SK-N-SH (cell line): ENCODE measurements around the gene ZNF277. TPM values are rescaled to one million over a fixed set of nuclear protein-coding genes. Genes with fewer than 3 reads are reported as not detected.
"Not testable (repeated sequence)": the region's sequence is repeated elsewhere in the genome, so short reads cannot be mapped to it uniquely, and the experiment has no call there.

ENCODE experiments used
- CTCF ChIA-PET: fragments of 300-600, 350-600 bp; formaldehyde crosslinking; extraction: SDS; loops from one replicate; lab custom pipeline; 2021; lab: Yijun Ruan, JAX
- POLR2A ChIA-PET: fragments of 350-600 bp; sonication (Branson Sonifier 250); formaldehyde crosslinking; extraction: SDS; loops from one replicate; lab custom pipeline; 2020; ENCODE audit warnings: antibody characterized with exemption, inconsistent platforms; lab: Yijun Ruan, JAX
- DNase-seq: peaks from one replicate; pipeline ENCODE4 v3.0.0; 2012
- H2AFZ ChIP-seq: fragments of 200-600 bp; sonication (generic); 2 replicates; pipeline ENCODE4 v1.8.1; 2016; ENCODE audit warnings: antibody characterized with exemption, mild to moderate bottlenecking, low read depth
- H3F3A ChIP-seq: fragments of 200-600 bp; sonication (generic); replicated peaks from 2 replicates; pipeline ENCODE3; 2016; ENCODE audit warnings: antibody characterized with exemption, mild to moderate bottlenecking; ENCODE audit not compliant: insufficient read depth
- H3K27ac ChIP-seq, 2 experiments: fragments of 200-500 bp in 1 of 2; fragments of 200-600 bp in 1 of 2; sonication (Bioruptor generic) in 1 of 2; sonication (generic), shearing (Covaris generic) in 1 of 2; 2 replicates each; pipeline versions ENCODE4 v1.5.1 to v1.6.1; 2014 to 2016; ENCODE audit warnings: low read depth in 2 of 2, inconsistent platforms in 1 of 2, low read length in 1 of 2, mild to moderate bottlenecking in 1 of 2, mixed read lengths in 1 of 2
- H3K27me3 ChIP-seq: fragments of 200-600 bp; sonication (generic), shearing (Covaris generic); 2 replicates; pipeline ENCODE4 v1.6.1; 2016; ENCODE audit warnings: mixed run types; ENCODE audit not compliant: insufficient read depth
- H3K36me3 ChIP-seq, 2 experiments: fragments of 200-500 bp in 1 of 2; fragments of 200-600 bp in 1 of 2; sonication (Bioruptor generic) in 1 of 2; sonication (generic) in 1 of 2; replicated peaks in 1 of 2; 2 replicates each; pipeline versions ENCODE3 to v1.5.1; 2014 to 2016; ENCODE audit warnings: low read length in 1 of 2, mild to moderate bottlenecking in 1 of 2; ENCODE audit not compliant: insufficient read depth in 2 of 2, control insufficient read depth in 1 of 2
- H3K4me1 ChIP-seq, 2 experiments: fragments of 200-500 bp in 1 of 2; fragments of 200-600 bp in 1 of 2; sonication (Bioruptor generic) in 1 of 2; sonication (generic), shearing (Covaris generic) in 1 of 2; 2 replicates each; pipeline versions ENCODE4 v1.5.1 to v1.6.1; 2014 to 2016; ENCODE audit warnings: low read depth in 1 of 2, low read length in 1 of 2, mixed run types in 1 of 2; ENCODE audit not compliant: insufficient read depth in 2 of 2, control insufficient read depth in 1 of 2
- H3K4me2 ChIP-seq: fragments of 200-600 bp; sonication (generic), shearing (Covaris generic); 2 replicates; pipeline ENCODE4 v1.6.1; 2017; ENCODE audit warnings: mixed run types
- H3K4me3 ChIP-seq, 2 experiments: fragments of 200-500 bp in 1 of 2; fragments of 200-600 bp in 1 of 2; sonication (Bioruptor generic) in 1 of 2; sonication (generic), shearing (Covaris generic) in 1 of 2; 2 replicates each; pipeline versions ENCODE4 v1.5.1 to v1.8.1; 2014 to 2016; ENCODE audit warnings: low read depth in 2 of 2, inconsistent platforms in 1 of 2, low read length in 1 of 2, mild to moderate bottlenecking in 1 of 2, mixed read lengths in 1 of 2, moderate library complexity in 1 of 2
- H3K79me2 ChIP-seq: fragments of 200-600 bp; sonication (generic); 2 replicates; pipeline ENCODE4 v1.8.1; 2017; ENCODE audit warnings: mild to moderate bottlenecking; ENCODE audit not compliant: insufficient read depth
- H3K9ac ChIP-seq: fragments of 200-600 bp; sonication (generic); 2 replicates; pipeline ENCODE4 v1.6.1; 2017; ENCODE audit warnings: mixed run types
- H3K9me2 ChIP-seq: fragments of 200-600 bp; sonication (generic); 2 replicates; pipeline ENCODE4 v1.6.1; 2017; ENCODE audit warnings: mixed run types
- H3K9me3 ChIP-seq: fragments of 200-600 bp; sonication (generic); 2 replicates; pipeline ENCODE4 v1.6.1; 2017; ENCODE audit warnings: mixed run types, mild to moderate bottlenecking, moderate library complexity
- H4K20me1 ChIP-seq: fragments of 200-600 bp; sonication (generic); 2 replicates; pipeline ENCODE4 v1.6.1; 2017; ENCODE audit warnings: mild to moderate bottlenecking, mixed run types; ENCODE audit not compliant: insufficient read depth
- EZH2phosphoT487 ChIP-seq: fragments of 200-600 bp; sonication (generic); IDR thresholded peaks from 2 replicates; pipeline ENCODE4 v1.6.1; 2017; ENCODE audit warnings: low read depth, mixed run types, mild to moderate bottlenecking, antibody characterized with exemption, moderate library complexity, borderline replicate concordance
- GATA2 ChIP-seq: sonication (generic); formaldehyde crosslinking; IDR thresholded peaks from 2 replicates; pipeline ENCODE4 v1.5.0; 2020; ENCODE audit warnings: mild to moderate bottlenecking, missing genetic modification reagents
- MXI1 ChIP-seq: IDR thresholded peaks from 2 replicates; pipeline ENCODE4 v1.6.1; 2012; ENCODE audit warnings: mild to moderate bottlenecking, low read depth, low read length, improper control_type of control experiment
- NRF1 ChIP-seq: IDR thresholded peaks from 2 replicates; pipeline ENCODE4 v1.6.1; 2012; ENCODE audit warnings: low read depth, mild to moderate bottlenecking, low read length
- RCOR1 ChIP-seq: fragments of 150-350 bp; IDR thresholded peaks from 2 replicates; pipeline ENCODE4 v1.6.1; 2017; ENCODE audit warnings: antibody characterized with exemption, low read length
- SIN3A ChIP-seq: IDR thresholded peaks from 2 replicates; pipeline ENCODE4 v1.6.1; 2012; ENCODE audit warnings: low read depth, mild to moderate bottlenecking, low read length, moderate library complexity, borderline replicate concordance
- TAF1 ChIP-seq: IDR thresholded peaks from 2 replicates; pipeline ENCODE4 v1.6.1; 2012; ENCODE audit warnings: low read depth, mild to moderate bottlenecking, low read length, moderate library complexity, borderline replicate concordance
- WGBS: methylation state at CpG from one replicate; pipeline ENCODE4 v1.1.6; 2017; ENCODE audit warnings: low lambda C conversion rate; 5-methylcytosine and 5-hydroxymethylcytosine counted together
- polyA plus RNA-seq, 3 experiments: library from polyadenylated mRNA; depleted of rRNA; stranded (reverse); fragments of >200 nt; gene quantifications; 2 replicates each; pipeline ENCODE4 v1.2.3, GENCODE V29; 2012
- TF ChIP-seq, protein P1 (sequence below): IDR thresholded peaks from 2 replicates; pipeline ENCODE4 v1.6.1; 2012; ENCODE audit warnings: mild to moderate bottlenecking, low read depth, low read length, moderate library complexity
- TF ChIP-seq, protein P2 (sequence below): IDR thresholded peaks from 2 replicates; pipeline ENCODE4 v1.4.0; 2012; ENCODE audit warnings: low read depth, borderline replicate concordance
- TF ChIP-seq, protein P3 (sequence below): IDR thresholded peaks from 2 replicates; pipeline ENCODE4 v1.4.0; 2012; ENCODE audit warnings: low read depth, borderline replicate concordance

ZNF277 gene
- polyA plus RNA-seq, 1 of the 3 experiments (the other 2 are of a cell fraction): 11.5 TPM

GRCh38 chr7:112390167-112390566 is 183.7 kb downstream of the ZNF277 start (continued):
- TF ChIP-seq, protein P1, sequence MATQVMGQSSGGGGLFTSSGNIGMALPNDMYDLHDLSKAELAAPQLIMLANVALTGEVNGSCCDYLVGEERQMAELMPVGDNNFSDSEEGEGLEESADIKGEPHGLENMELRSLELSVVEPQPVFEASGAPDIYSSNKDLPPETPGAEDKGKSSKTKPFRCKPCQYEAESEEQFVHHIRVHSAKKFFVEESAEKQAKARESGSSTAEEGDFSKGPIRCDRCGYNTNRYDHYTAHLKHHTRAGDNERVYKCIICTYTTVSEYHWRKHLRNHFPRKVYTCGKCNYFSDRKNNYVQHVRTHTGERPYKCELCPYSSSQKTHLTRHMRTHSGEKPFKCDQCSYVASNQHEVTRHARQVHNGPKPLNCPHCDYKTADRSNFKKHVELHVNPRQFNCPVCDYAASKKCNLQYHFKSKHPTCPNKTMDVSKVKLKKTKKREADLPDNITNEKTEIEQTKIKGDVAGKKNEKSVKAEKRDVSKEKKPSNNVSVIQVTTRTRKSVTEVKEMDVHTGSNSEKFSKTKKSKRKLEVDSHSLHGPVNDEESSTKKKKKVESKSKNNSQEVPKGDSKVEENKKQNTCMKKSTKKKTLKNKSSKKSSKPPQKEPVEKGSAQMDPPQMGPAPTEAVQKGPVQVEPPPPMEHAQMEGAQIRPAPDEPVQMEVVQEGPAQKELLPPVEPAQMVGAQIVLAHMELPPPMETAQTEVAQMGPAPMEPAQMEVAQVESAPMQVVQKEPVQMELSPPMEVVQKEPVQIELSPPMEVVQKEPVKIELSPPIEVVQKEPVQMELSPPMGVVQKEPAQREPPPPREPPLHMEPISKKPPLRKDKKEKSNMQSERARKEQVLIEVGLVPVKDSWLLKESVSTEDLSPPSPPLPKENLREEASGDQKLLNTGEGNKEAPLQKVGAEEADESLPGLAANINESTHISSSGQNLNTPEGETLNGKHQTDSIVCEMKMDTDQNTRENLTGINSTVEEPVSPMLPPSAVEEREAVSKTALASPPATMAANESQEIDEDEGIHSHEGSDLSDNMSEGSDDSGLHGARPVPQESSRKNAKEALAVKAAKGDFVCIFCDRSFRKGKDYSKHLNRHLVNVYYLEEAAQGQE: no peak
- TF ChIP-seq GATA2 (CRISPR knock-in tag) (no peak), TAF1 (no peak), EZH2phosphoT487 (no peak), RCOR1 (no peak), MXI1 (no peak), SIN3A (no peak)
- TF ChIP-seq, protein P2, sequence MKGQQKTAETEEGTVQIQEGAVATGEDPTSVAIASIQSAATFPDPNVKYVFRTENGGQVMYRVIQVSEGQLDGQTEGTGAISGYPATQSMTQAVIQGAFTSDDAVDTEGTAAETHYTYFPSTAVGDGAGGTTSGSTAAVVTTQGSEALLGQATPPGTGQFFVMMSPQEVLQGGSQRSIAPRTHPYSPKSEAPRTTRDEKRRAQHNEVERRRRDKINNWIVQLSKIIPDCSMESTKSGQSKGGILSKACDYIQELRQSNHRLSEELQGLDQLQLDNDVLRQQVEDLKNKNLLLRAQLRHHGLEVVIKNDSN: no peak
- TF ChIP-seq, protein P3, sequence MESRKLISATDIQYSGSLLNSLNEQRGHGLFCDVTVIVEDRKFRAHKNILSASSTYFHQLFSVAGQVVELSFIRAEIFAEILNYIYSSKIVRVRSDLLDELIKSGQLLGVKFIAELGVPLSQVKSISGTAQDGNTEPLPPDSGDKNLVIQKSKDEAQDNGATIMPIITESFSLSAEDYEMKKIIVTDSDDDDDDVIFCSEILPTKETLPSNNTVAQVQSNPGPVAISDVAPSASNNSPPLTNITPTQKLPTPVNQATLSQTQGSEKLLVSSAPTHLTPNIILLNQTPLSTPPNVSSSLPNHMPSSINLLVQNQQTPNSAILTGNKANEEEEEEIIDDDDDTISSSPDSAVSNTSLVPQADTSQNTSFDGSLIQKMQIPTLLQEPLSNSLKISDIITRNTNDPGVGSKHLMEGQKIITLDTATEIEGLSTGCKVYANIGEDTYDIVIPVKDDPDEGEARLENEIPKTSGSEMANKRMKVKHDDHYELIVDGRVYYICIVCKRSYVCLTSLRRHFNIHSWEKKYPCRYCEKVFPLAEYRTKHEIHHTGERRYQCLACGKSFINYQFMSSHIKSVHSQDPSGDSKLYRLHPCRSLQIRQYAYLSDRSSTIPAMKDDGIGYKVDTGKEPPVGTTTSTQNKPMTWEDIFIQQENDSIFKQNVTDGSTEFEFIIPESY: no peak

DNA sequence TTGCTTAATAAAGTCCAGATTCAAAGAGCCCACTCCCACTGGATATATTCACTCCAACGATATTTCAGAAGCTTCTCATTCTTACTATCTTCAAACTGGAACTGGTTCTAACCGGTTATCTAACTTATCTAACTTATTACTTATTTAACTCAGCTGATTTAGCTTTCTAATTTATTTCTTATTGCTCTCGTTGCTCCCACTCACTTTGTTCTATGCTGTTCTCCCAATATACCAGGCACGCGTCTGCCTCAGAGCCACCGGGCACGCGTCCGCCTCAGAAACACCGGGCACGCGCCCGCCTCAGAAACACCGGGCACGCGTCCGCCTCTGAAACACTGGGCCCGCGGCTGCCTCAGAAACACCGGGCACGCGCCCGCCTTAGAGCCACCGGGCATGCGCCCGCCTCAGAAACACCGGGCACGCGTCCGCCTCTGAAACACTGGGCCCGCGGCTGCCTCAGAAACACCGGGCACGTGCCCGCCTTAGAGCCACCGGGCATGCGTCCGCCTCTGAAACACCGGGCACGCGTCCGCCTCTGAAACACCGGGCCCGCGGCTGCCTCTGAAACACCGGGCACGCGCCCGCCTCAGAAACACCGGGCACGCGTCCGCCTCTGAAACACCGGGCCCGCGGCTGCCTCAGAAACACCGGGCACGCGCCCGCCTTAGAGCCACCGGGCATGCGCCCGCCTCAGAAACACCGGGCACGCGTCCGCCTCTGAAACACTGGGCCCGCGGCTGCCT is 184.8 kb downstream of the ZNF277 start:
- H3K36me3 ChIP-seq, H3K27me3 ChIP-seq, H3K9me2 ChIP-seq, CTCF ChIA-PET, H3K4me1 ChIP-seq, H3K9me3 ChIP-seq, H4K20me1 ChIP-seq, POLR2A ChIA-PET, H3K79me2 ChIP-seq: not testable (repeated sequence)
- peak; percentile 41; the same call in 1 of the 2 replicates for TF ChIP-seq NRF1
- TF ChIP-seq, protein P2: peak; percentile 41; the same call in 1 of the 2 replicates
- Histone ChIP-seq H3K4me2 (peak overlapping the region; percentile 88; the same call in 1 of the 2 replicates), H2AFZ (peak overlapping the region; percentile 48; the same call in 1 of the 2 replicates), H3K27ac (peak overlapping the region in 1 of 2 experiments; percentile 34; a peak in 2 of 4 replicates), H3K9ac (peak overlapping the region; percentile 66; the same call in 1 of the 2 replicates), H3F3A (peaks cover 16% of the 10 kb centered on the region), H3K4me3 (peak overlapping the region in 1 of 2 experiments; percentile 45; a peak in 2 of 4 replicates)
- peak; percentile 63 for DNase-seq
- 4% methylated on average over 25 of the region's 69 CpGs for WGBS
